Measurements from ENCODE around the gene NOC3L. TPM values are rescaled to one million over a fixed set of nuclear protein-coding genes. Genes with fewer than 3 reads are reported as not detected.
"Not testable (repeated sequence)": the region's sequence is repeated elsewhere in the genome, so short reads cannot be mapped to it uniquely, and the experiment has no call there.

NOC3L gene
- total and polyA plus RNA-seq, 2 donors (not counting 1 experiment from before 2014, with no cell fraction given): 19.8 to 27.2 TPM

GRCh38 chr10:94402204-94402842, 39.6 kb upstream of the NOC3L start, which contains the start of gene TBC1D12:
Gene TBC1D12, plus strand, starts transcription at chr10:94402541. Its CDS starts 73 bp downstream, at chr10:94402614.
- Histone ChIP-seq H4K20me1 (ENCODE audit: control insufficient read depth, extremely low read depth, insufficient read depth, low read length) (no peaks in the 10 kb centered on the region), H3K27ac (ENCODE audit: insufficient read depth, low read length) (peak within 1 kb of the TSS; percentile 76), H3K4me3 (replicated peaks in 1 of 4; ENCODE audit: control extremely low read depth in 1 of 4, insufficient read depth in 1 of 4, low read depth in 3 of 4, low read length in 4 of 4) (peak within 1 kb of the TSS; percentile 66 to 89 (median 76)), H2AFZ (ENCODE audit: low read length) (peak within 1 kb of the TSS; percentile 97), H3K9me3 (ENCODE audit: control insufficient read depth, insufficient read depth, low read depth, low read length) (no peaks in the 10 kb centered on the region), H3K9ac (ENCODE audit: insufficient read depth, low read length) (peak within 1 kb of the TSS; percentile 85), H3K27me3 (ENCODE audit: control insufficient read depth, insufficient read depth, low read length) (no peaks in the 10 kb centered on the region), H3K36me3 (ENCODE audit: control insufficient read depth, insufficient read depth, low read length) (no peaks in the 10 kb centered on the region), H3K4me2 (ENCODE audit: extremely low read depth, insufficient read depth, low read length) (peak within 1 kb of the TSS; percentile 71), H3K4me1 (ENCODE audit: control insufficient read depth, extremely low read depth, insufficient read depth, low read length) (no peaks in the 10 kb centered on the region), H3K79me2 (ENCODE audit: control insufficient read depth, insufficient read depth, low read length) (peaks cover 32% of the 10 kb centered on the region)
- TF ChIP-seq EZH2 (IDR thresholded peaks at IDR 0.05; ENCODE audit: low read length, missing control alignments): no peak
- TF ChIP-seq CTCF (conservative IDR thresholded peaks at IDR 0.05 in 1 of 2, IDR thresholded peaks at IDR 0.05 in 1 of 2; ENCODE audit: low read depth in 1 of 2, low read length in 2 of 2): no peak
- peak; percentile 96 to 97 for DNase-seq (ENCODE audit: low read depth in 2 of 2)

GRCh38 chr10:94398762-94399161, 36.0 kb upstream of the NOC3L start:
- Histone ChIP-seq H3K9ac (ENCODE audit: insufficient read depth, low read length) (no peak overlapping the region), H3K4me1 (ENCODE audit: control insufficient read depth, extremely low read depth, insufficient read depth, low read length) (no peaks in the 10 kb centered on the region), H3K4me3 (replicated peaks in 1 of 4; ENCODE audit: control extremely low read depth in 1 of 4, insufficient read depth in 1 of 4, low read depth in 3 of 4, low read length in 4 of 4) (no peak overlapping the region), H3K36me3 (ENCODE audit: control insufficient read depth, insufficient read depth, low read length) (no peaks in the 10 kb centered on the region), H3K4me2 (ENCODE audit: extremely low read depth, insufficient read depth, low read length) (no peak overlapping the region), H3K27ac (ENCODE audit: insufficient read depth, low read length) (no peak overlapping the region), H3K9me3 (ENCODE audit: control insufficient read depth, insufficient read depth, low read depth, low read length) (no peaks in the 10 kb centered on the region), H2AFZ (ENCODE audit: low read length) (no peak overlapping the region), H3K27me3 (ENCODE audit: control insufficient read depth, insufficient read depth, low read length) (no peaks in the 10 kb centered on the region), H3K79me2 (ENCODE audit: control insufficient read depth, insufficient read depth, low read length) (peaks cover 3% of the 10 kb centered on the region), H4K20me1 (ENCODE audit: control insufficient read depth, extremely low read depth, insufficient read depth, low read length) (no peaks in the 10 kb centered on the region)
- TF ChIP-seq EZH2 (IDR thresholded peaks at IDR 0.05; ENCODE audit: low read length, missing control alignments): no peak
- TF ChIP-seq CTCF (conservative IDR thresholded peaks at IDR 0.05 in 1 of 2, IDR thresholded peaks at IDR 0.05 in 1 of 2; ENCODE audit: low read depth in 1 of 2, low read length in 2 of 2): no peak
- DNase-seq (ENCODE audit: low read depth in 2 of 2): no peak

GRCh38 chr10:94397549-94398370, 35.0 kb upstream of the NOC3L start:
- Histone ChIP-seq H3K36me3 (ENCODE audit: control insufficient read depth, insufficient read depth, low read length) (no peaks in the 10 kb centered on the region), H2AFZ (ENCODE audit: low read length) (no peak overlapping the region), H3K4me2 (ENCODE audit: extremely low read depth, insufficient read depth, low read length) (no peak overlapping the region), H3K27ac (ENCODE audit: insufficient read depth, low read length) (no peak overlapping the region), H3K4me1 (ENCODE audit: control insufficient read depth, extremely low read depth, insufficient read depth, low read length) (no peaks in the 10 kb centered on the region), H3K9me3 (ENCODE audit: control insufficient read depth, insufficient read depth, low read depth, low read length) (no peaks in the 10 kb centered on the region), H3K9ac (ENCODE audit: insufficient read depth, low read length) (no peak overlapping the region), H3K79me2 (ENCODE audit: control insufficient read depth, insufficient read depth, low read length) (no peaks in the 10 kb centered on the region), H4K20me1 (ENCODE audit: control insufficient read depth, extremely low read depth, insufficient read depth, low read length) (no peaks in the 10 kb centered on the region), H3K4me3 (replicated peaks in 1 of 4; ENCODE audit: control extremely low read depth in 1 of 4, insufficient read depth in 1 of 4, low read depth in 3 of 4, low read length in 4 of 4) (no peak overlapping the region), H3K27me3 (ENCODE audit: control insufficient read depth, insufficient read depth, low read length) (no peaks in the 10 kb centered on the region)
- peak in 1 of 2 donors; percentile 72 for DNase-seq (ENCODE audit: low read depth in 2 of 2)
- TF ChIP-seq EZH2 (IDR thresholded peaks at IDR 0.05; ENCODE audit: low read length, missing control alignments) (no peak), CTCF (conservative IDR thresholded peaks at IDR 0.05 in 1 of 2, IDR thresholded peaks at IDR 0.05 in 1 of 2; ENCODE audit: low read depth in 1 of 2, low read length in 2 of 2) (no peak)

- H3K4me3 ChIP-seq (replicated peaks in 1 of 4; ENCODE audit: control extremely low read depth in 1 of 4, insufficient read depth in 1 of 4, low read depth in 3 of 4, low read length in 4 of 4); DNase-seq (ENCODE audit: low read depth in 2 of 2); H3K79me2 ChIP-seq (ENCODE audit: control insufficient read depth, insufficient read depth, low read length); H3K9ac ChIP-seq (ENCODE audit: insufficient read depth, low read length); H4K20me1 ChIP-seq (ENCODE audit: control insufficient read depth, extremely low read depth, insufficient read depth, low read length); H3K36me3 ChIP-seq (ENCODE audit: control insufficient read depth, insufficient read depth, low read length); H3K4me1 ChIP-seq (ENCODE audit: control insufficient read depth, extremely low read depth, insufficient read depth, low read length); H3K4me2 ChIP-seq (ENCODE audit: extremely low read depth, insufficient read depth, low read length); H2AFZ ChIP-seq (ENCODE audit: low read length); H3K9me3 ChIP-seq (ENCODE audit: control insufficient read depth, insufficient read depth, low read depth, low read length); H3K27me3 ChIP-seq (ENCODE audit: control insufficient read depth, insufficient read depth, low read length); H3K27ac ChIP-seq (ENCODE audit: insufficient read depth, low read length): not testable (repeated sequence)
Observed at GRCh38 chr10:94392117-94392516, 29.4 kb upstream of the NOC3L start.
